WERI-Rb-1 (cell line): ENCODE data around the gene PLK5.
"Not testable (repeated sequence)": the region's sequence is repeated elsewhere in the genome, so short reads cannot be mapped to it uniquely, and the experiment has no call there.

ENCODE experiments used
- DNase-seq: peaks from one replicate; pipeline ENCODE4 v3.0.0-alpha.2; 2020
- H3K27ac ChIP-seq: fragments of 250-450 bp; sonication (Bioruptor Pico); 2 replicates; pipeline ENCODE4 v1.5.1; 2020; ENCODE audit warnings: mild to moderate bottlenecking, moderate library complexity
- H3K27me3 ChIP-seq: fragments of 250-450 bp; sonication (Bioruptor Pico); 2 replicates; pipeline ENCODE4 v1.5.1; 2021; ENCODE audit warnings: mild to moderate bottlenecking, low read depth, moderate library complexity; ENCODE audit not compliant: insufficient read depth, severe bottlenecking
- H3K36me3 ChIP-seq: fragments of 250-450 bp; sonication (Bioruptor Pico); 2 replicates; pipeline ENCODE4 v1.5.1; 2020; ENCODE audit warnings: mild to moderate bottlenecking, moderate library complexity
- H3K4me3 ChIP-seq: 2 replicates; pipeline ENCODE4 v1.5.1; 2011; ENCODE audit warnings: low read depth, mild to moderate bottlenecking, control low read depth, low read length
- H3K9me3 ChIP-seq: fragments of 250-450 bp; sonication (Bioruptor Pico); 2 replicates; pipeline ENCODE4 v1.5.1; 2021; ENCODE audit warnings: mild to moderate bottlenecking, moderate library complexity; ENCODE audit not compliant: severe bottlenecking
- TF ChIP-seq, protein P1 (sequence below): IDR thresholded peaks from 2 replicates; pipeline ENCODE4 v1.5.1; 2011; ENCODE audit warnings: low read depth, mild to moderate bottlenecking, control low read depth, inconsistent platforms, low read length

The PLK5 gene

DNA sequence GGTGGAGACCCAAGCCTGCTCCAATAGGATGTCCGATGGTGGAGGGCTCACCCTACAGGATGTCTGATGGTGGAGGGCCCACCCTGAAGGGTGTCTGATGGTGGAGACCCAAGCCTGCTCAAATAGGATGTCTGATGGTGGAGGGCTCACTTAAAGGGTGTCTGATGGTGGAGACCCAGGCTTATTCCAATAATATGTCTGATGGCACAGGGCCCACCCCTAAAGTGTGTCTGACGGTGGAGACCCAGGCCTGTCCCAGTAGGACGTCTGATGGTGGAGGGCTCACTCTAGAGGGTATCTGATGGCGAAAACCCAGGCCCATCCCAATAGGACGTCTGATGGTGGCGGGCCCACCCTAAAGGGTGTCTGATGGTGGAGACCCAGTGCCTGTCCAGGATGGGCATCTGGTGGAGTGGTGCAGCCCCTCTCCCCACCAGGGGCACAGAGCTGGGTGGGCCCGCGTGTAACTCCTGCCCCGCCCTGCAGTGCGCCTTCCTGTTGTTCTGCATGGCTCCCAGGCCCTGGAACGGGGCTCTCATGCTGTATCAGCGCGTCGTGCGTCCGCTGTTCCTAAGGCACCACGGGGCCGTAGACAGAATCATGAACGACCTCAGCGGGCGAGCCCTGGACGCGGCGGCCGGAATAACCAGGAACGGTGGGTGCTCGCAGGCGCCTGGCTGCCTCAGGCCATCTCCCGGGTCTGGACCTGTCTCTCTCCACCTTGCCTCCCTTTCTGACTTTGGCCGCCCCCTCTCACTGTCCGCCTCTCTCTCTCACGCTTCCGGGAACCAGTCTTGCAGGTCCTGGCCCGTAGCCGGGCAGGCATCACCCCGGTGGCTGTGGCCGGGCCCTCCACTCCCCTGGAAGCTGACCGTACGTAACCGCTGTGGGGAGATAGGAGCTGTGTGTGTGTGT is 27.8 kb upstream of the PLK5 start:
- no peak overlapping the region for H3K27ac ChIP-seq
- no peak overlapping the region for H3K4me3 ChIP-seq
- H3K27me3 ChIP-seq, result no peaks in the 10 kb centered on the region
- TF ChIP-seq, protein P1, sequence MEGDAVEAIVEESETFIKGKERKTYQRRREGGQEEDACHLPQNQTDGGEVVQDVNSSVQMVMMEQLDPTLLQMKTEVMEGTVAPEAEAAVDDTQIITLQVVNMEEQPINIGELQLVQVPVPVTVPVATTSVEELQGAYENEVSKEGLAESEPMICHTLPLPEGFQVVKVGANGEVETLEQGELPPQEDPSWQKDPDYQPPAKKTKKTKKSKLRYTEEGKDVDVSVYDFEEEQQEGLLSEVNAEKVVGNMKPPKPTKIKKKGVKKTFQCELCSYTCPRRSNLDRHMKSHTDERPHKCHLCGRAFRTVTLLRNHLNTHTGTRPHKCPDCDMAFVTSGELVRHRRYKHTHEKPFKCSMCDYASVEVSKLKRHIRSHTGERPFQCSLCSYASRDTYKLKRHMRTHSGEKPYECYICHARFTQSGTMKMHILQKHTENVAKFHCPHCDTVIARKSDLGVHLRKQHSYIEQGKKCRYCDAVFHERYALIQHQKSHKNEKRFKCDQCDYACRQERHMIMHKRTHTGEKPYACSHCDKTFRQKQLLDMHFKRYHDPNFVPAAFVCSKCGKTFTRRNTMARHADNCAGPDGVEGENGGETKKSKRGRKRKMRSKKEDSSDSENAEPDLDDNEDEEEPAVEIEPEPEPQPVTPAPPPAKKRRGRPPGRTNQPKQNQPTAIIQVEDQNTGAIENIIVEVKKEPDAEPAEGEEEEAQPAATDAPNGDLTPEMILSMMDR, result no peak
- no peaks in the 10 kb centered on the region for H3K36me3 ChIP-seq
- H3K9me3 ChIP-seq, result peaks cover 8% of the 10 kb centered on the region
- no peak for DNase-seq

- H3K27me3 ChIP-seq, result no peaks in the 10 kb centered on the region
- H3K9me3 ChIP-seq, result peaks cover 8% of the 10 kb centered on the region
- TF ChIP-seq, protein P1, result no peak
- no peak overlapping the region for H3K27ac ChIP-seq
- H3K36me3 ChIP-seq, result no peaks in the 10 kb centered on the region
- no peak overlapping the region for H3K4me3 ChIP-seq
- no peak for DNase-seq
Observed at GRCh38 chr19:1496714-1497577, 26.9 kb upstream of the PLK5 start.

- H3K27me3 ChIP-seq, result no peaks in the 10 kb centered on the region
- peak overlapping the region; percentile 84 for H3K27ac ChIP-seq
- H3K36me3 ChIP-seq, result no peaks in the 10 kb centered on the region
- peaks cover 8% of the 10 kb centered on the region for H3K9me3 ChIP-seq
- DNase-seq, result no peak
- TF ChIP-seq, protein P1, result no peak
- H3K4me3 ChIP-seq, result no peak overlapping the region
Observed at GRCh38 chr19:1497578-1498235, 26.2 kb upstream of the PLK5 start.

- DNase-seq, H3K9me3 ChIP-seq, H3K27ac ChIP-seq, H3K4me3 ChIP-seq, H3K36me3 ChIP-seq, H3K27me3 ChIP-seq: not testable (repeated sequence)
Observed at GRCh38 chr19:1499231-1499630, 24.6 kb upstream of the PLK5 start.

- Histone ChIP-seq H3K36me3 (no peaks in the 10 kb centered on the region), H3K27me3 (no peaks in the 10 kb centered on the region), H3K27ac (no peak overlapping the region)
Observed at GRCh38 chr19:1501200-1501595, 22.7 kb upstream of the PLK5 start.

More at GRCh38 chr19:1501200-1501595, 22.7 kb upstream of the PLK5 start:
- Histone ChIP-seq H3K9me3 (peaks cover 8% of the 10 kb centered on the region), H3K4me3 (no peak overlapping the region)
- no peak for DNase-seq
- TF ChIP-seq, protein P1, result no peak
